Calu3 (cell line): ENCODE results near the gene SLC5A6. TPM values are rescaled to one million over a fixed set of nuclear protein-coding genes. Genes with fewer than 3 reads are reported as not detected.

Experiments
- BruUV-seq: library from RNA; stranded (reverse); fragments of 400-500 nt; replicated peaks from 2 replicates; lab custom pipeline; 2021; lab: Mats Ljungman, UMichigan
- CTCF ChIA-PET: fragments of 300-600 bp; sonication (Branson Sonifier 250); formaldehyde crosslinking; loops from one replicate; lab custom pipeline; 2022; ENCODE audit warnings: antibody characterized with exemption; lab: Charles Lee
- DNase-seq: peaks from one replicate; pipeline ENCODE4 v3.0.0; 2022
- H3K27ac Mint-ChIP-seq: one replicate; pipeline ENCODE4 v1.8.0; 2022; ENCODE audit warnings: mixed read lengths; ENCODE audit not compliant: unreplicated experiment
- H3K27me3 Mint-ChIP-seq: one replicate; pipeline ENCODE4 v1.8.0; 2022; ENCODE audit warnings: mixed read lengths; ENCODE audit not compliant: unreplicated experiment
- H3K36me3 Mint-ChIP-seq: one replicate; pipeline ENCODE4 v1.8.0; 2022; ENCODE audit warnings: mild to moderate bottlenecking, moderate library complexity, mixed read lengths; ENCODE audit not compliant: insufficient read depth, unreplicated experiment
- H3K4me1 Mint-ChIP-seq: one replicate; pipeline ENCODE4 v1.8.0; 2022; ENCODE audit warnings: mild to moderate bottlenecking, low read depth, mixed read lengths; ENCODE audit not compliant: unreplicated experiment
- H3K4me3 Mint-ChIP-seq: one replicate; pipeline ENCODE4 v1.8.0; 2022; ENCODE audit warnings: mild to moderate bottlenecking, low read depth, moderate library complexity, mixed read lengths; ENCODE audit not compliant: unreplicated experiment
- H3K9me3 Mint-ChIP-seq: one replicate; pipeline ENCODE4 v1.8.0; 2022; ENCODE audit warnings: low read depth, mixed read lengths; ENCODE audit not compliant: unreplicated experiment
- CTCF ChIP-seq: fragments of 200-600 bp; IDR thresholded peaks from one replicate; pipeline ENCODE4 v1.8.0; 2022; ENCODE audit warnings: antibody characterized with exemption; ENCODE audit not compliant: unreplicated experiment
- intact Hi-C: fragments of 100-400 bp; cut with micrococcal nuclease; formaldehyde crosslinking; loops from one replicate; pipeline ENCODE4 v1.10.0; 2022; ENCODE audit not compliant: unreplicated experiment
- total RNA-seq: library from RNA; stranded (reverse); gene quantifications from 2 replicates; pipeline ENCODE4 v1.2.3, GENCODE V29; 2022

The SLC5A6 gene
- total RNA-seq, 1 experiment from 2014 or later = 39.6 TPM

DNA sequence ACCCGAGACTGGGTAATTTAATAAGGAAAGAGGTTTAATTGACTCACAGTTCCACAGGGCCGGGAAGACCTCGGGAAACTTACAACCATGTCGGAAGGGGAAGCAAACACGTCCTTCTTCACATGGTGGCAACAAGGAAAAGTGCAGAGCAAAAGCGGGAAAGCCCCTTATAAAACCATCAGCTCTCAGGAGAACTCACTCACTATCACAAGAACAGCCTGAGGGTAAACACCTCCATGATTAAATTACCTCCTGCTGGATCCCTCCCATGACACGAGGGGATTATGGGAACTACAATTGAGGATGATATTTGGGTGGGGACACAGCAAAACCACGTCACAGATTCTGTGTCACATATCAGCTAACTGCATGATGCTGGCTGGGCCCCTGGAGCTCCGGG lies 51.9 kb downstream of the SLC5A6 start:
- TF ChIP-seq CTCF = no peak
- Mint-ChIP-seq H3K27ac (no peak overlapping the region), H3K4me1 (peaks cover 11% of the 10 kb centered on the region), H3K4me3 (no peak overlapping the region), H3K9me3 (no peaks in the 10 kb centered on the region), H3K36me3 (no peaks in the 10 kb centered on the region), H3K27me3 (peaks cover 15% of the 10 kb centered on the region)
- no TSS peak for BruUV-seq
- DNase-seq = no peak
- CTCF ChIA-PET = interaction anchor here (0.6 kb wide), 1 partner anchor 337 kb away, joined by 5 read pairs; the partner anchor contains the start of gene GCKR
- intact Hi-C loops = no loop called here

- Mint-ChIP-seq H3K27ac (no peak overlapping the region), H3K4me3 (no peak overlapping the region), H3K36me3 (no peaks in the 10 kb centered on the region), H3K9me3 (no peaks in the 10 kb centered on the region), H3K27me3 (peaks cover 21% of the 10 kb centered on the region), H3K4me1 (peaks cover 11% of the 10 kb centered on the region)
- CTCF ChIA-PET = interaction anchor here (0.5 kb wide), 1 partner anchor 195 kb away, joined by 3 read pairs; no protein-coding TSS in a partner anchor
- intact Hi-C loops = no loop called here
- no peak for TF ChIP-seq CTCF
- DNase-seq = no peak
- BruUV-seq = no TSS peak
These were observed 52.8 kb downstream of the SLC5A6 start for GRCh38 chr2:27159271-27159670.

DNA sequence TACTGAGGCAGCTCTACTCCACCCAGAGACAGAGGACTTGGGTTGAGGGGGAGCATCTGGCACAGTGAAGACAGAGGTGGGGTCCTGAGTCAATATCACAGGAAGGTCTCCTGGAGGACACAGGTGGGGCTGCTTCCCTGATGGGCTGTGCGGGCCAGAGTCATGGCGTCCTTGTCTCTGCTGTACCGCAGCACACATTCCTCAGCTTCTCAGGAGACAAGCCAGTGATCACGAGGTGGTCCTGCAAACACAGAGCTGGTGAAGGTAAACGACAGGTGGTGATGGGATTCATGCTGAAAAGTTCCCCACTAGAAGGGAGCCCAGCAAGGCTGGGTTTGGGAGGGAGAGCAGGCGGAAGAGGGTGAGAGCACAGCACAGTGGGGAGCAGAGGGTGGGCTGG lies 53.6 kb downstream of the SLC5A6 start:
- CTCF ChIA-PET = interaction anchor here (0.5 to 0.6 kb wide), 2 partner anchors 196 to 1142 kb away, joined by 3 read pairs; no protein-coding TSS in a partner anchor
- no peak overlapping the region for H3K27ac Mint-ChIP-seq

GRCh38 chr2:27155069-27155520 lies 57.0 kb downstream of the SLC5A6 start:
- Mint-ChIP-seq H3K9me3 (no peaks in the 10 kb centered on the region), H3K27ac (no peak overlapping the region), H3K36me3 (no peaks in the 10 kb centered on the region), H3K4me1 (no peaks in the 10 kb centered on the region), H3K27me3 (peaks cover 47% of the 10 kb centered on the region), H3K4me3 (no peak overlapping the region)
- intact Hi-C loops = no loop called here
- DNase-seq = no peak
- TF ChIP-seq CTCF = no peak
- CTCF ChIA-PET = no interaction called here
- BruUV-seq = no TSS peak

More for the DNA sequence above, 53.6 kb downstream of the SLC5A6 start:
- intact Hi-C loops = no loop called here
- H3K4me1 Mint-ChIP-seq = peaks cover 11% of the 10 kb centered on the region
- H3K36me3 Mint-ChIP-seq = no peaks in the 10 kb centered on the region
- H3K27me3 Mint-ChIP-seq = peaks cover 29% of the 10 kb centered on the region
- H3K4me3 Mint-ChIP-seq = no peak overlapping the region
- BruUV-seq = no TSS peak
- no peak for TF ChIP-seq CTCF
- DNase-seq = no peak
- no peaks in the 10 kb centered on the region for H3K9me3 Mint-ChIP-seq
